Measurements from ENCODE around the gene FAM47A.

The FAM47A gene

DNA sequence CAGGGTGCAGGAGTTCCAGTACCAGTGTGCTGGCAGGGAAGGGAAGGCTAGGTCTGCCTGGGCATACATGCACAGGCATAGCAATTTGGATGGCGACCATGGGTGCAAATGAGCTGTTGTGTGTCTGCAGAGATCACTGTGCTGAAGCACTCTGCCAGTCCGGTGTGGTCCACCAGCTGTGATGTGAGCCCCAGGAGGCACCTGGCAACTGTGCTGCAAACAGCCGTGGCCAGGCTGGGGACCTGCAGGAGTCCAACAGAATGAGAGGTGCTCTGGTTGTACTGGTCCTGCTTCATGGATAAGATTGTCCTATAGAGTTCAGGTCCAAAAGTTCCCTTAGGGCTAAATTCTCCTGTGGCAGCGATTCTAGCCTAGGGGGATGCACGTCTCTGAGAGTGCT is 6.1 kb downstream of the FAM47A start:
- no peak overlapping the region for H3K4me3 ChIP-seq (replicated peaks; ENCODE audit: insufficient read depth, low read length)
- no peak for DNase-seq (ENCODE audit: low read depth in 1 of 2, low spot score in 1 of 2)
- H3K27ac ChIP-seq (replicated peaks): no peak overlapping the region
- no peak for TF ChIP-seq SPI1 (IDR thresholded peaks at IDR 0.05; ENCODE audit: borderline replicate concordance, low read depth)
- no peak for TF ChIP-seq POLR2AphosphoS5 (IDR thresholded peaks at IDR 0.05; ENCODE audit: low read depth)
- no peak for TF ChIP-seq GABPA (IDR thresholded peaks at IDR 0.05; ENCODE audit: low read depth)
- TF ChIP-seq CTCF (IDR thresholded peaks at IDR 0.05; ENCODE audit: insufficient read depth, low read length): no peak
- TF ChIP-seq REST (IDR thresholded peaks at IDR 0.05; ENCODE audit: insufficient replicate concordance, low read depth): no peak
- no peaks in the 10 kb centered on the region for H3K27me3 ChIP-seq (ENCODE audit: insufficient read depth, poor library complexity, severe bottlenecking)

GRCh38 chrX:34119122-34119521 is 13.0 kb downstream of the FAM47A start:
- no peak for DNase-seq (ENCODE audit: low read depth in 1 of 2, low spot score in 1 of 2)
- Histone ChIP-seq H3K4me3 (replicated peaks; ENCODE audit: insufficient read depth, low read length) (no peak overlapping the region), H3K27ac (replicated peaks) (no peak overlapping the region), H3K27me3 (ENCODE audit: insufficient read depth, poor library complexity, severe bottlenecking) (no peaks in the 10 kb centered on the region)
- TF ChIP-seq SPI1 (IDR thresholded peaks at IDR 0.05; ENCODE audit: borderline replicate concordance, low read depth) (no peak), POLR2AphosphoS5 (IDR thresholded peaks at IDR 0.05; ENCODE audit: low read depth) (no peak), GABPA (IDR thresholded peaks at IDR 0.05; ENCODE audit: low read depth) (no peak), CTCF (IDR thresholded peaks at IDR 0.05; ENCODE audit: insufficient read depth, low read length) (no peak), REST (IDR thresholded peaks at IDR 0.05; ENCODE audit: insufficient replicate concordance, low read depth) (no peak)

DNA sequence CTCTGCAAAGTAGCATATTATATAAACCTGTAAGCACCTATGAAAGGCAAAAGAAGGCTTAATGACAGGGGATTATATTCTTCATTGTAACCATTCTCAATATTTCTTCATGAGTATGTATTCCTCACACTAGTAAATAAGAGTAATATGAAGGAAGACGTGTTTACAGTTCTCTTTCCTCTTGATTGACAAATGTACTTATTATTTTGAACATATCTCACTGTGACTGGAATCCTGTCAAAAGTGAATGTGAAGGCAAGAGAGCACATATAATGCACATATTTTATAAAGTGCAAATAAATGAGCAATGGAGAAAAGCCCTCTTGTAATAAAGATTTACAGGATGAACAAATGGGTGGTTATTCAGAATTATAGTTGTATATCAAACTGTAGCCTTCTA is 19.7 kb downstream of the FAM47A start:
- TF ChIP-seq REST (IDR thresholded peaks at IDR 0.05; ENCODE audit: insufficient replicate concordance, low read depth): no peak
- no peak for TF ChIP-seq CTCF (IDR thresholded peaks at IDR 0.05; ENCODE audit: insufficient read depth, low read length)
- TF ChIP-seq SPI1 (IDR thresholded peaks at IDR 0.05; ENCODE audit: borderline replicate concordance, low read depth): no peak
- no peak for TF ChIP-seq GABPA (IDR thresholded peaks at IDR 0.05; ENCODE audit: low read depth)
- TF ChIP-seq POLR2AphosphoS5 (IDR thresholded peaks at IDR 0.05; ENCODE audit: low read depth): no peak
- Histone ChIP-seq H3K27ac (replicated peaks) (no peak overlapping the region), H3K4me3 (replicated peaks; ENCODE audit: insufficient read depth, low read length) (no peak overlapping the region), H3K27me3 (ENCODE audit: insufficient read depth, poor library complexity, severe bottlenecking) (no peaks in the 10 kb centered on the region)
- no peak for DNase-seq (ENCODE audit: low read depth in 1 of 2, low spot score in 1 of 2)
